HG03354 (cell line): ENCODE data around the gene RPS3.

Experiments used
- ATAC-seq: cut with Tn5 transposase; IDR thresholded peaks from one replicate; pipeline ENCODE4 v1.9.1; 2021; ENCODE audit warnings: mild to moderate bottlenecking; ENCODE audit not compliant: unreplicated experiment, poor library complexity, severe bottlenecking

The RPS3 gene

DNA sequence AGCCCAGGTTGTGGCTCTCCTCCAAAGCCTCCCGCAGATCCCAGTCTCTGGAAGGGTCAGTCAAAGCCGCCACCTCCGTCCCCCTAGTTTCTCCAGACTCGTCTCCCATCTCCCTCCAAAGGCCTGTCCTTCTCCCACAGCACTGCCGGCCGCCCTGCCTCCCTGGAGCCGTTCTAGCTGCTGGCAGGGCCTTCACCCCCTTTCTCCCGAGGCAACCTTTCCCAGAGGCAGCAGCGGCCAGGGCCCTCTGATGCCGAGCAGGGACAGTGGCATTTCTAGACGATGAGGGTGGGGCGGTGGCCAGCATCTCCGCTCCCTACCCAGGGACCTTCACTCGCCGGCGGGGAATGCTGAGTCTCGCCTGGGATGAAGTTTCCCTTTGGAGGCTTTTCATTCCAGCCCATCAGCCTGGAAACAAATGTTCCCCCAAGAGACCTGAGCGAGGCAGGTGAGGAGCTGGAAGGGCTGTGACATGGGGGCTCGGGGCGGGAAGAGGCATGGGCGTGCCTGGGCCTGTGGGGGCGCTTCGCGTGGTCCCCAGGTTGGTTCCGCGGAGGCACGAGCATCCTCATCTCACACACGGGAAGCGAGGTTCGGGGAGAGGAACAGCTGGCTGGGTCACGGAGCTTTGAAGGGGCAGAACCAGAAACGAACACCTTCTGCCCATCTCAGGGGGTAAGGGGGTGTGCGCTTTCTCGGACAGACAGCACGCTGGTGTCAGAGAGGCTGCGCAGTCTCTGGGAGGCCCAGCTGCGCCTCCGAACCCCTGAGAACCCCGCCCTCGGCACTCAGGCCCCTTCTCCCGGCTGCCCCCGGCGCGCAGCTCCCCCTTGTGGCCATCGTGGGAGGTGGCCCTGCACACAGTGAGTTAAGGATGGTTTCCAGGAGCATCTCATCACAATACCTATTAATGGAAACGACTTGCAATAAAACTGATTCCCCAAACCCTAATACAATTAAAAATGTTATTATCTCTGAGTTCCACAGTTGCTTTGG is 51.8 kb downstream of the RPS3 start:
- ATAC-seq, result no peak

DNA sequence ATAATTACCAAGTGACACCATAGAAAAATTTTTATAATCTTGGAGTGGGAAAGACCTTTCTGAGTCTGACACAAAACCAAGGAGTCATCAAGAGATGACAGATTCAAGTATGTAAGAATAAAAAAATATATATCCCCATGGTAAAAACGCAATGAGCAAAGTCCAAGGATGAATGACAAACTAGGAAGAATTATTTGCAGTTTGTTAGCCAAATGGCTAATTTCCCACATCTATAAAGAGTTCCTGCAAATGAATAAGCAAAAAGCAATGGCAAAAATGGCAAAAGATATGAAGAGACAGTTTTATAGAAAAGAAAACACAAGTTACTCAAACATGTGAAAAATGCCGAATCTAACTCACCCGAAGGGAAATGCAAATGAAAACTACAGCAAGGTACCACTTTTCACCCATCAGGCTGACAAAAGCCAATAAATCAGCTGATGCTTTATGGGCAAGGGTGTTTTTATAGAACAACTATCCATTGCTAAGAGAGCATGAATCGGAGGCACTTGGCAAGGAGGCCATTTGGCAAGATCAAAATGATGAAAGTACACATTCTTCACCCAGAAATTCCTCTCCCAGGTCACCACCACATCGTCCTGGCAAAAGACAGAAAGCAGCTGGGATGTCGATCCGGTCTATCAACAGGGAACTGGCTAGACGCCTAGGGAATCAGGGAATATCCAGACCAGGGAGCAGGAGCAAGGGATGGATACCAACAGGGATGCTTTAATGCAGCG is 54.8 kb downstream of the RPS3 start:
- ATAC-seq, result no peak

DNA sequence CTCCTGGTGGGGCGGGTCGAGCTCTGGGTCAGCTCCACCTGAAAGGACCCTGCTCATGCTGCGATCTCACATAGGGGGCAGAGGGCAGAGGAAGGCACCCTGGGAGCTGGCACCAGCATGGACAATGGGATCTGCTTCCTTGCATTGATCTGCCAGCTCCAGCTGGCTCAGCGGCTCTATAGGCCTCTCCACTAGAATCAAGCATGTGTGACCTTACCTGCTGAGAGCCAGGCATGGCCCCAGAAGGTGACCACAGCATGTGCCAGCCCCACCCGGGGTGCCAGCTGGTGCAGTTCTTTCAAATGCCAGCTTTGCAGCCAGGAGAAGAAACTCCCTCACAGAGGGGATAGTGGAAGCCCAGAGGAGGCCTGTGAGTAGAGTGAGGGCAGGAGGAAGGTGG is 55.7 kb downstream of the RPS3 start:
- ATAC-seq, result no peak
